ENCODE data around the gene FSTL4. TPM values are rescaled to one million over a fixed set of nuclear protein-coding genes. Genes with fewer than 3 reads are reported as not detected.

The FSTL4 gene
- total and polyA plus RNA-seq, 2 experiments from 2014 or later, result 1.4 to 2.8 TPM

DNA sequence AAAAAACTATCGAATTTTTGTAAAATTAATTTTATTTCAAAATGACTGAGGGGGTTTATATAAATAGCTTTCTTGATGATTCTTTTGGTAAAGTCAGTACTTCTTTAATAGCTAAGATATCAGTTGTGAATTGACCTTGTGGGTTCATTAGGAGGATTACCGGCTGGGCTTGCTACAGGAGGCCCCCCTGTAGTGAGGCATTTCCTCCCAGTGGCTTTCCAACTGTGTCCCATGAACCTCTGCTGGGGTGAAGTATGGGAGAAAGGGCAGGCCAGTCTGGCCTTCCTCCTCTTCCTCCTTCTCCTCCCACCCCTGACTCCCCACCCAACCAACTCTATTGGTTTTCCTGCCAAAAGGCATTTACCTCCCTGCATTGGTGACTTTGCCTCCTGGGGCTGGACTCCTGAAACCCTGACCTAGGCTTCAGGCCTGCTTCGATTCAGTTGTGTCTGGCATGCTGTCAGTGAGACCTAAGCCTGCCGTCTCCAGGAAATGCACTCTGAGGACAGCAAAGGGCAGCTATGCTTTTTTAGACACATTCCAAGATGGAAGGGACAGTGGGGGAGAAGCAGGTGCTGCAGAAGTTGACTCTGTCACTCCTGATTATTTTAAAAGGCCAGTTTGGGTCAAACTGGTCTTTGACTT lies 415.8 kb downstream of the FSTL4 start:
- Mint-ChIP-seq H3K27me3 (ENCODE audit: insufficient read depth, low read depth, poor library complexity) (peaks cover 10% of the 10 kb centered on the region), H3K4me1 (peaks cover 15% of the 10 kb centered on the region), H3K36me3 (ENCODE audit: low read depth) (no peaks in the 10 kb centered on the region), H3K9me3 (no peaks in the 10 kb centered on the region), H3K4me3 (no peak overlapping the region; the same call in 2 of the 3 replicates), H3K27ac (no peak overlapping the region)
- DNase-seq (ENCODE audit: low spot score), result no peak
- H3K27me3 ChIP-seq (ENCODE audit: insufficient read depth), result no peaks in the 10 kb centered on the region
- H3K4me1 ChIP-seq (ENCODE audit: insufficient read depth), result no peaks in the 10 kb centered on the region
- no peaks in the 10 kb centered on the region for H3K79me2 ChIP-seq (replicated peaks; ENCODE audit: insufficient read depth)
- no peak overlapping the region for H3K27ac ChIP-seq (ENCODE audit: low read depth)
- peak; percentile 18; the same call in 1 of the 3 replicates for ATAC-seq
- peak overlapping the region; percentile 60; the same call in 1 of the 2 replicates for H2AFZ ChIP-seq
- H3K36me3 ChIP-seq (ENCODE audit: insufficient read depth), result no peaks in the 10 kb centered on the region
- no peaks in the 10 kb centered on the region for H4K20me1 ChIP-seq (replicated peaks; ENCODE audit: insufficient read depth)
- TF ChIP-seq STAT1 (IDR thresholded peaks at IDR 0.05; ENCODE audit: unreplicated experiment) (no peak), EZH2phosphoT487 (IDR thresholded peaks at IDR 0.05; ENCODE audit: unreplicated experiment) (no peak), CREB1 (CRISPR knock-in tag; IDR thresholded peaks at IDR 0.05; ENCODE audit: low read depth) (no peak), JUNB (IDR thresholded peaks at IDR 0.05; ENCODE audit: unreplicated experiment) (no peak), ZNF331 (CRISPR knock-in tag; IDR thresholded peaks at IDR 0.05; ENCODE audit: low read depth) (no peak)
- TF ChIP-seq, protein P1, sequence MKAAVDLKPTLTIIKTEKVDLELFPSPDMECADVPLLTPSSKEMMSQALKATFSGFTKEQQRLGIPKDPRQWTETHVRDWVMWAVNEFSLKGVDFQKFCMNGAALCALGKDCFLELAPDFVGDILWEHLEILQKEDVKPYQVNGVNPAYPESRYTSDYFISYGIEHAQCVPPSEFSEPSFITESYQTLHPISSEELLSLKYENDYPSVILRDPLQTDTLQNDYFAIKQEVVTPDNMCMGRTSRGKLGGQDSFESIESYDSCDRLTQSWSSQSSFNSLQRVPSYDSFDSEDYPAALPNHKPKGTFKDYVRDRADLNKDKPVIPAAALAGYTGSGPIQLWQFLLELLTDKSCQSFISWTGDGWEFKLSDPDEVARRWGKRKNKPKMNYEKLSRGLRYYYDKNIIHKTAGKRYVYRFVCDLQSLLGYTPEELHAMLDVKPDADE (IDR thresholded peaks at IDR 0.05), result no peak
- H3F3A ChIP-seq (replicated peaks; ENCODE audit: low read depth), result no peaks in the 10 kb centered on the region
- H3K4me2 ChIP-seq, result no peak overlapping the region; the same call in 1 of the 2 replicates
- H3K4me3 ChIP-seq, result no peak overlapping the region
- H3K9me2 ChIP-seq (ENCODE audit: insufficient read depth), result no peaks in the 10 kb centered on the region

DNA sequence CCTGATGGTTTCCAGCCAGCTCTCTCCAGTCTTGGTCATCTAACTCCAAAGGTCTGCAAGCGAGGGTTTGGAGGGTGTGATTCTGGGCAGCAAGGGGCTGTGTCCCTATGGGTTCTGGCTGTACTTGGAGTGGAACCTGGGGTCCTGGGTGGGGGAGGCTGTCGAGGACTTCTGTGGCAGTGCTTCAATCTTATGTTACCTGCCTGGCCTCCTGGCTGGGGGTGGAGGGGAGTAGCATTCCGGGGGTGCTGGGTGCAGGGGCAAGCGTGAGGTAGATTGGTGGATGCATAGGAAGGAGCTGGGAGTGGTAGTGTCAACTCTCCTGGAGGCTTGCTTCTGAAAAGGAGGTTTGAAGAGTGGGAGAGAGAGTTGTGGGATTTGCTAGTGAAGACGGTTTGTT lies 417.1 kb downstream of the FSTL4 start:
- no peak overlapping the region for H2AFZ ChIP-seq
- H3K27me3 ChIP-seq (ENCODE audit: insufficient read depth), result no peaks in the 10 kb centered on the region
- no peak overlapping the region for H3K4me3 ChIP-seq
- H4K20me1 ChIP-seq (replicated peaks; ENCODE audit: insufficient read depth), result no peaks in the 10 kb centered on the region
- Mint-ChIP-seq H3K4me1 (peaks cover 15% of the 10 kb centered on the region), H3K4me3 (no peak overlapping the region), H3K27ac (no peak overlapping the region), H3K9me3 (no peaks in the 10 kb centered on the region), H3K27me3 (ENCODE audit: insufficient read depth, low read depth, poor library complexity) (peaks cover 12% of the 10 kb centered on the region), H3K36me3 (ENCODE audit: low read depth) (no peaks in the 10 kb centered on the region)
- DNase-seq (ENCODE audit: low spot score) (no peak), ATAC-seq (no peak)
- no peaks in the 10 kb centered on the region for H3K79me2 ChIP-seq (replicated peaks; ENCODE audit: insufficient read depth)
- no peak overlapping the region for H3K4me2 ChIP-seq
- no peak overlapping the region for H3K27ac ChIP-seq (ENCODE audit: low read depth)
- H3F3A ChIP-seq (replicated peaks; ENCODE audit: low read depth), result no peaks in the 10 kb centered on the region
- H3K4me1 ChIP-seq (ENCODE audit: insufficient read depth), result no peaks in the 10 kb centered on the region
- H3K9me2 ChIP-seq (ENCODE audit: insufficient read depth), result no peaks in the 10 kb centered on the region
- H3K36me3 ChIP-seq (ENCODE audit: insufficient read depth), result no peaks in the 10 kb centered on the region
- TF ChIP-seq JUNB (IDR thresholded peaks at IDR 0.05; ENCODE audit: unreplicated experiment), result no peak
- TF ChIP-seq ZNF114 (CRISPR knock-in tag; IDR thresholded peaks at IDR 0.05), result no peak
- TF ChIP-seq, protein P2, sequence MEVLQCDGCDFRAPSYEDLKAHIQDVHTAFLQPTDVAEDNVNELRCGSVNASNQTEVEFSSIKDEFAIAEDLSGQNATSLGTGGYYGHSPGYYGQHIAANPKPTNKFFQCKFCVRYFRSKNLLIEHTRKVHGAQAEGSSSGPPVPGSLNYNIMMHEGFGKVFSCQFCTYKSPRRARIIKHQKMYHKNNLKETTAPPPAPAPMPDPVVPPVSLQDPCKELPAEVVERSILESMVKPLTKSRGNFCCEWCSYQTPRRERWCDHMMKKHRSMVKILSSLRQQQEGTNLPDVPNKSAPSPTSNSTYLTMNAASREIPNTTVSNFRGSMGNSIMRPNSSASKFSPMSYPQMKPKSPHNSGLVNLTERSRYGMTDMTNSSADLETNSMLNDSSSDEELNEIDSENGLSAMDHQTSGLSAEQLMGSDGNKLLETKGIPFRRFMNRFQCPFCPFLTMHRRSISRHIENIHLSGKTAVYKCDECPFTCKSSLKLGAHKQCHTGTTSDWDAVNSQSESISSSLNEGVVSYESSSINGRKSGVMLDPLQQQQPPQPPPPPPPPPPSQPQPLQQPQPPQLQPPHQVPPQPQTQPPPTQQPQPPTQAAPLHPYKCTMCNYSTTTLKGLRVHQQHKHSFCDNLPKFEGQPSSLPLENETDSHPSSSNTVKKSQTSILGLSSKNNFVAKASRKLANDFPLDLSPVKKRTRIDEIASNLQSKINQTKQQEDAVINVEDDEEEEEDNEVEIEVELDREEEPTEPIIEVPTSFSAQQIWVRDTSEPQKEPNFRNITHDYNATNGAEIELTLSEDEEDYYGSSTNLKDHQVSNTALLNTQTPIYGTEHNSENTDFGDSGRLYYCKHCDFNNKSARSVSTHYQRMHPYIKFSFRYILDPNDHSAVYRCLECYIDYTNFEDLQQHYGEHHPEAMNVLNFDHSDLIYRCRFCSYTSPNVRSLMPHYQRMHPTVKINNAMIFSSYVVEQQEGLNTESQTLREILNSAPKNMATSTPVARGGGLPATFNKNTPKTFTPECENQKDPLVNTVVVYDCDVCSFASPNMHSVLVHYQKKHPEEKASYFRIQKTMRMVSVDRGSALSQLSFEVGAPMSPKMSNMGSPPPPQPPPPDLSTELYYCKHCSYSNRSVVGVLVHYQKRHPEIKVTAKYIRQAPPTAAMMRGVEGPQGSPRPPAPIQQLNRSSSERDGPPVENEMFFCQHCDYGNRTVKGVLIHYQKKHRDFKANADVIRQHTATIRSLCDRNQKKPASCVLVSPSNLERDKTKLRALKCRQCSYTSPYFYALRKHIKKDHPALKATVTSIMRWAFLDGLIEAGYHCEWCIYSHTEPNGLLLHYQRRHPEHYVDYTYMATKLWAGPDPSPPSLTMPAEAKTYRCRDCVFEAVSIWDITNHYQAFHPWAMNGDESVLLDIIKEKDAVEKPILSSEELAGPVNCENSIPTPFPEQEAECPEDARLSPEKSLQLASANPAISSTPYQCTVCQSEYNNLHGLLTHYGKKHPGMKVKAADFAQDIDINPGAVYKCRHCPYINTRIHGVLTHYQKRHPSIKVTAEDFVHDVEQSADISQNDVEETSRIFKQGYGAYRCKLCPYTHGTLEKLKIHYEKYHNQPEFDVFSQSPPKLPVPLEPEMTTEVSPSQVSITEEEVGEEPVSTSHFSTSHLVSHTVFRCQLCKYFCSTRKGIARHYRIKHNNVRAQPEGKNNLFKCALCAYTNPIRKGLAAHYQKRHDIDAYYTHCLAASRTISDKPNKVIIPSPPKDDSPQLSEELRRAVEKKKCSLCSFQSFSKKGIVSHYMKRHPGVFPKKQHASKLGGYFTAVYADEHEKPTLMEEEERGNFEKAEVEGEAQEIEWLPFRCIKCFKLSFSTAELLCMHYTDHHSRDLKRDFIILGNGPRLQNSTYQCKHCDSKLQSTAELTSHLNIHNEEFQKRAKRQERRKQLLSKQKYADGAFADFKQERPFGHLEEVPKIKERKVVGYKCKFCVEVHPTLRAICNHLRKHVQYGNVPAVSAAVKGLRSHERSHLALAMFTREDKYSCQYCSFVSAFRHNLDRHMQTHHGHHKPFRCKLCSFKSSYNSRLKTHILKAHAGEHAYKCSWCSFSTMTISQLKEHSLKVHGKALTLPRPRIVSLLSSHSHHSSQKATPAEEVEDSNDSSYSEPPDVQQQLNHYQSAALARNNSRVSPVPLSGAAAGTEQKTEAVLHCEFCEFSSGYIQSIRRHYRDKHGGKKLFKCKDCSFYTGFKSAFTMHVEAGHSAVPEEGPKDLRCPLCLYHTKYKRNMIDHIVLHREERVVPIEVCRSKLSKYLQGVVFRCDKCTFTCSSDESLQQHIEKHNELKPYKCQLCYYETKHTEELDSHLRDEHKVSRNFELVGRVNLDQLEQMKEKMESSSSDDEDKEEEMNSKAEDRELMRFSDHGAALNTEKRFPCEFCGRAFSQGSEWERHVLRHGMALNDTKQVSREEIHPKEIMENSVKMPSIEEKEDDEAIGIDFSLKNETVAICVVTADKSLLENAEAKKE (CRISPR knock-in tag; IDR thresholded peaks at IDR 0.05), result no peak
- no peak for TF ChIP-seq POLR2AphosphoS5 (IDR thresholded peaks at IDR 0.05; ENCODE audit: low read depth)
- no peak for TF ChIP-seq CREB1 (CRISPR knock-in tag; IDR thresholded peaks at IDR 0.05; ENCODE audit: low read depth)
- TF ChIP-seq STAT1 (IDR thresholded peaks at IDR 0.05; ENCODE audit: unreplicated experiment), result no peak
- TF ChIP-seq EZH2 (IDR thresholded peaks at IDR 0.05; ENCODE audit: low read depth, unreplicated experiment), result no peak
- TF ChIP-seq, protein P3, sequence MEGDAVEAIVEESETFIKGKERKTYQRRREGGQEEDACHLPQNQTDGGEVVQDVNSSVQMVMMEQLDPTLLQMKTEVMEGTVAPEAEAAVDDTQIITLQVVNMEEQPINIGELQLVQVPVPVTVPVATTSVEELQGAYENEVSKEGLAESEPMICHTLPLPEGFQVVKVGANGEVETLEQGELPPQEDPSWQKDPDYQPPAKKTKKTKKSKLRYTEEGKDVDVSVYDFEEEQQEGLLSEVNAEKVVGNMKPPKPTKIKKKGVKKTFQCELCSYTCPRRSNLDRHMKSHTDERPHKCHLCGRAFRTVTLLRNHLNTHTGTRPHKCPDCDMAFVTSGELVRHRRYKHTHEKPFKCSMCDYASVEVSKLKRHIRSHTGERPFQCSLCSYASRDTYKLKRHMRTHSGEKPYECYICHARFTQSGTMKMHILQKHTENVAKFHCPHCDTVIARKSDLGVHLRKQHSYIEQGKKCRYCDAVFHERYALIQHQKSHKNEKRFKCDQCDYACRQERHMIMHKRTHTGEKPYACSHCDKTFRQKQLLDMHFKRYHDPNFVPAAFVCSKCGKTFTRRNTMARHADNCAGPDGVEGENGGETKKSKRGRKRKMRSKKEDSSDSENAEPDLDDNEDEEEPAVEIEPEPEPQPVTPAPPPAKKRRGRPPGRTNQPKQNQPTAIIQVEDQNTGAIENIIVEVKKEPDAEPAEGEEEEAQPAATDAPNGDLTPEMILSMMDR (conservative IDR thresholded peaks at IDR 0.05; ENCODE audit: low read depth in 2 of 2), result no peak
- TF ChIP-seq, protein P1 (IDR thresholded peaks at IDR 0.05), result no peak
